ENCODE data around the gene LONP1.

LONP1 gene

DNA sequence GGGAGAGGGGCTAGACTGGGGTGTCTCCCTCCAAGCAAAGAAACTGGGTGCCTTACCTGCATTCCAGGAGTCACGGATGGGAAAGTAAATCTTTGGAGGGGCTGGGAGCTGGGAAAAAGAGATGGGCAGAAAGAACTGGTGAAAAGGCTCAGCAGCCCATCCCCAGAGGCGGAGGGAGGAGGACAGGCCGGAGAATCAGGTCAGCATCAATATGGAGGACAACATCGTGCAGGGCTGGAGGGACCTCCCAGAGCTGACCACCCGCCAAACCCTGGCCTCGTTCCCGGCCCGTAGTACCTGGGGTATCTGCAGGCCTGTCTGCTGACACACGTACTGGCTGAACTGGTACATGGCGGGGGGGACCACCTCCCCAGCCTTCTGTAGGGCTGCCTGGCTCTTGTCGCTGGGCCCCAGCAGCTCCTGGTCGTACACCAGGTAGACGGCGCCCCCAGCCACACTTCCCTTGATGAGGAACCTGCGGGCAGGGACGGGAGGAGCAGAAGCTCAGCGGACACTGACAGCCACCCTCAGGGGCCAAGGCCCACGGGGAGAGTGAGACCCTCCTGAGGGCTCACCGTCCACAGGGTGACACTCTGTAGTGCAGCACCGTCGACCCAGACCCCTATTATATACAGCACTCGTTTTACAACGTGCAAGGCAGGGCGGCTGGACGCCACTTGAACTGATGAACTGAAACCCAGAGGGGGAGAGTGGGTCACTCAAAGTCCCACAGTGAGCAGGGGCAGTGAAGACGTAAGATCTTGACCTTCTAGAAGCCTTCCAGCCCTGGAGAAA lies 40.5 kb downstream of the LONP1 start:
- Histone ChIP-seq H3K27me3 (ENCODE audit: control insufficient read depth in 2 of 2, insufficient read depth in 2 of 2, low read length in 2 of 2) (no peaks in the 10 kb centered on the region), H3K4me3 (ENCODE audit: low read length in 2 of 2) (peak overlapping the region; percentile 98), H3K9me3 (ENCODE audit: control insufficient read depth in 2 of 2, low read length in 2 of 2) (no peaks in the 10 kb centered on the region), H3K9ac (ENCODE audit: low read depth in 1 of 2, low read length in 2 of 2) (peak overlapping the region; percentile 95 to 98), H3K27ac (ENCODE audit: low read depth in 2 of 2, low read length in 2 of 2) (peak overlapping the region; percentile 83 to 88), H3K4me1 (ENCODE audit: control insufficient read depth in 2 of 2, insufficient read depth in 2 of 2, low read length in 2 of 2) (peaks cover 16 to 21% of the 10 kb centered on the region in 2 donors), H3K36me3 (ENCODE audit: control insufficient read depth in 2 of 2, insufficient read depth in 2 of 2, low read length in 2 of 2) (peaks cover 0 to 6% of the 10 kb centered on the region in 2 donors)

- Histone ChIP-seq H3K9ac (ENCODE audit: low read depth in 1 of 2, low read length in 2 of 2) (no peak overlapping the region), H3K9me3 (ENCODE audit: control insufficient read depth in 2 of 2, low read length in 2 of 2) (no peaks in the 10 kb centered on the region), H3K36me3 (ENCODE audit: control insufficient read depth in 2 of 2, insufficient read depth in 2 of 2, low read length in 2 of 2) (peaks cover 0 to 6% of the 10 kb centered on the region in 2 donors), H3K27me3 (ENCODE audit: control insufficient read depth in 2 of 2, insufficient read depth in 2 of 2, low read length in 2 of 2) (no peaks in the 10 kb centered on the region), H3K4me3 (ENCODE audit: low read length in 2 of 2) (no peak overlapping the region), H3K27ac (ENCODE audit: low read depth in 2 of 2, low read length in 2 of 2) (no peak overlapping the region), H3K4me1 (ENCODE audit: control insufficient read depth in 2 of 2, insufficient read depth in 2 of 2, low read length in 2 of 2) (peaks cover 16 to 21% of the 10 kb centered on the region in 2 donors)
These were observed 41.8 kb downstream of the LONP1 start for GRCh38 chr19:5678071-5678718.

GRCh38 chr19:5677580-5677979 lies 42.4 kb downstream of the LONP1 start:
- Histone ChIP-seq H3K27ac (ENCODE audit: low read depth in 2 of 2, low read length in 2 of 2) (no peak overlapping the region), H3K27me3 (ENCODE audit: control insufficient read depth in 2 of 2, insufficient read depth in 2 of 2, low read length in 2 of 2) (no peaks in the 10 kb centered on the region), H3K4me3 (ENCODE audit: low read length in 2 of 2) (no peak overlapping the region), H3K9ac (ENCODE audit: low read depth in 1 of 2, low read length in 2 of 2) (no peak overlapping the region), H3K36me3 (ENCODE audit: control insufficient read depth in 2 of 2, insufficient read depth in 2 of 2, low read length in 2 of 2) (peaks cover 0 to 6% of the 10 kb centered on the region in 2 donors), H3K9me3 (ENCODE audit: control insufficient read depth in 2 of 2, low read length in 2 of 2) (no peaks in the 10 kb centered on the region), H3K4me1 (ENCODE audit: control insufficient read depth in 2 of 2, insufficient read depth in 2 of 2, low read length in 2 of 2) (peaks cover 16 to 21% of the 10 kb centered on the region in 2 donors)

GRCh38 chr19:5677136-5677535 lies 42.8 kb downstream of the LONP1 start:
- no peak overlapping the region for H3K27ac ChIP-seq (ENCODE audit: low read depth in 2 of 2, low read length in 2 of 2)
- peaks cover 16 to 21% of the 10 kb centered on the region in 2 donors for H3K4me1 ChIP-seq (ENCODE audit: control insufficient read depth in 2 of 2, insufficient read depth in 2 of 2, low read length in 2 of 2)
- no peak overlapping the region for H3K4me3 ChIP-seq (ENCODE audit: low read length in 2 of 2)
- no peak overlapping the region for H3K9ac ChIP-seq (ENCODE audit: low read depth in 1 of 2, low read length in 2 of 2)
- H3K36me3 ChIP-seq (ENCODE audit: control insufficient read depth in 2 of 2, insufficient read depth in 2 of 2, low read length in 2 of 2), result peaks cover 0 to 6% of the 10 kb centered on the region in 2 donors
- H3K9me3 ChIP-seq (ENCODE audit: control insufficient read depth in 2 of 2, low read length in 2 of 2), result no peaks in the 10 kb centered on the region
- H3K27me3 ChIP-seq (ENCODE audit: control insufficient read depth in 2 of 2, insufficient read depth in 2 of 2, low read length in 2 of 2), result no peaks in the 10 kb centered on the region

DNA sequence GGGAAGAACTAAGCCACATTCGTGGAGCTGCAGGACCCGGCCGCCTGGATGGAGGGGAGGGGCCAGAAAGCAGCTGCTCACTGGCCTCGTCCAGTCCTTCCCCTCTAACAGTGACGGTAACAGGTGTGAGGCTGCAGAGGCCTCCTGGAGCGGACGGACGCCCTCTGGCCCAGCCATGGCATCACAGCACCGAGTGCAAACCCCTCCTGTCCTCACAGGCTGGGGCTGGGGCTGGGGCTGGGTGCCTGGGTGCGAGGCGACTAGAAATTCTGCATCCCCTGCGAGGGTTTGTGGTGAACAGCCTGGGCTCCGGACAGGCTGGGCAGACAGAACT lies 43.2 kb downstream of the LONP1 start:
- H3K27me3 ChIP-seq (ENCODE audit: control insufficient read depth in 2 of 2, insufficient read depth in 2 of 2, low read length in 2 of 2), result no peaks in the 10 kb centered on the region
- H3K9me3 ChIP-seq (ENCODE audit: control insufficient read depth in 2 of 2, low read length in 2 of 2), result no peaks in the 10 kb centered on the region
- no peak overlapping the region for H3K27ac ChIP-seq (ENCODE audit: low read depth in 2 of 2, low read length in 2 of 2)
- H3K36me3 ChIP-seq (ENCODE audit: control insufficient read depth in 2 of 2, insufficient read depth in 2 of 2, low read length in 2 of 2), result peaks cover 4 to 6% of the 10 kb centered on the region in 2 donors
- peaks cover 16 to 21% of the 10 kb centered on the region in 2 donors for H3K4me1 ChIP-seq (ENCODE audit: control insufficient read depth in 2 of 2, insufficient read depth in 2 of 2, low read length in 2 of 2)
- H3K4me3 ChIP-seq (ENCODE audit: low read length in 2 of 2), result no peak overlapping the region
- H3K9ac ChIP-seq (ENCODE audit: low read depth in 1 of 2, low read length in 2 of 2), result no peak overlapping the region

DNA sequence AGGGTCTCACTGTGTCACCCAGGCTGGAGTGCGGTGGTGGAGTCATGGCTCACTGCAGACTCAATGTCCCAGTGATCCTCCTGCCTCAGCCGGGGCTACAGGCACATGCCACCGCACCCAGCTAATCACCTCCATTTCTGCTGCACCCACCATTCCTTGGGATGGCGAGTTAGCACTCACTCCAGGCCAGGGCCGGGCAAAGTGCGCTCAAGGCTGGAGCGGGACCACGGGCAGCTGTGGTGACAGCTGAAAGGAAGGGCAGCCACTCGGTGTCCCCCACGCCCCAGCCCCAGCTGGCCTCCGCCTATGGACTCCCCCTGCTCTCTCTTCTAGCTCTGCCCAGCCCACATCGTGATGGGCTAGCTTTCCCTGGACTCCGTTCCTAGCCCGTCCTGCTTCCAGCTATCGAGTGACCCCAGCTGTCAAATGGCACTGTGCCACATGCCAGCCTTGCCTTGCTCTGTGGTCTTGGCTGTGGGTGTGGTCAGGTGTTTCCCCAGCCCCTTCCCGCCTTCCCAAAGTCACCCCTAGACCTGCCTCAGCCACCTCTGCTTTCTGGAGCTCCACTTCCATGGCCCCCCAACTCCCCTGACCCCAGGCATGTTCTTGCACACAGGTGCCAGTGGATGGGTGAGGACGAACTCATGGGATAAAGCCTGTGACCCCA lies 43.7 kb downstream of the LONP1 start:
- Histone ChIP-seq H3K9ac (ENCODE audit: low read depth in 1 of 2, low read length in 2 of 2) (no peak overlapping the region), H3K27me3 (ENCODE audit: control insufficient read depth in 2 of 2, insufficient read depth in 2 of 2, low read length in 2 of 2) (no peaks in the 10 kb centered on the region), H3K9me3 (ENCODE audit: control insufficient read depth in 2 of 2, low read length in 2 of 2) (no peaks in the 10 kb centered on the region), H3K27ac (ENCODE audit: low read depth in 2 of 2, low read length in 2 of 2) (no peak overlapping the region), H3K36me3 (ENCODE audit: control insufficient read depth in 2 of 2, insufficient read depth in 2 of 2, low read length in 2 of 2) (peaks cover 5 to 6% of the 10 kb centered on the region in 2 donors), H3K4me3 (ENCODE audit: low read length in 2 of 2) (no peak overlapping the region), H3K4me1 (ENCODE audit: control insufficient read depth in 2 of 2, insufficient read depth in 2 of 2, low read length in 2 of 2) (peaks cover 14 to 18% of the 10 kb centered on the region in 2 donors)

- peaks cover 6 to 7% of the 10 kb centered on the region in 2 donors for H3K36me3 ChIP-seq (ENCODE audit: control insufficient read depth in 2 of 2, insufficient read depth in 2 of 2, low read length in 2 of 2)
- no peaks in the 10 kb centered on the region for H3K9me3 ChIP-seq (ENCODE audit: control insufficient read depth in 2 of 2, low read length in 2 of 2)
- H3K4me3 ChIP-seq (ENCODE audit: low read length in 2 of 2), result no peak overlapping the region
- H3K27me3 ChIP-seq (ENCODE audit: control insufficient read depth in 2 of 2, insufficient read depth in 2 of 2, low read length in 2 of 2), result no peaks in the 10 kb centered on the region
- H3K4me1 ChIP-seq (ENCODE audit: control insufficient read depth in 2 of 2, insufficient read depth in 2 of 2, low read length in 2 of 2), result peaks cover 10 to 12% of the 10 kb centered on the region in 2 donors
- H3K27ac ChIP-seq (ENCODE audit: low read depth in 2 of 2, low read length in 2 of 2), result no peak overlapping the region
- no peak overlapping the region for H3K9ac ChIP-seq (ENCODE audit: low read depth in 1 of 2, low read length in 2 of 2)
These were observed 45.2 kb downstream of the LONP1 start for GRCh38 chr19:5674714-5675113.

DNA sequence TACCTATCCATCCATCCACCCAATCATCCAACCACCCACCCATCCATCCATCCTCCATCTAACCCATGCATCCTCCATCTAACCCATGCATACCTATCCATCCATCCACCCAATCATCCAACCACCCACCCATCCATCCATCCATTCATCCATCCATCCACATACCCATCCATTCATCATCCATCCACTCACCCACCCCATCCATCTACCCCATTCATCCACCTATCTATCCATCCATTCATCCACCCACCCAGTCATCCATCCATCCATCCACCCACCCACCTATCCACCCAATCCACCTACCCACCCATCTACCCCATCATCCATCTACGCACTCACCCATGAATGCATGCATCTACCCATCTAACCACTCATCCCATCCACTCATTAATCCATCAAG lies 46.2 kb downstream of the LONP1 start:
- no peak overlapping the region for H3K27ac ChIP-seq (ENCODE audit: low read depth in 2 of 2, low read length in 2 of 2)
- H3K36me3 ChIP-seq (ENCODE audit: control insufficient read depth in 2 of 2, insufficient read depth in 2 of 2, low read length in 2 of 2), result peaks cover 15 to 16% of the 10 kb centered on the region in 2 donors
- no peaks in the 10 kb centered on the region for H3K9me3 ChIP-seq (ENCODE audit: control insufficient read depth in 2 of 2, low read length in 2 of 2)
- H3K4me3 ChIP-seq (ENCODE audit: low read length in 2 of 2), result no peak overlapping the region
- no peak overlapping the region for H3K9ac ChIP-seq (ENCODE audit: low read depth in 1 of 2, low read length in 2 of 2)
- H3K27me3 ChIP-seq (ENCODE audit: control insufficient read depth in 2 of 2, insufficient read depth in 2 of 2, low read length in 2 of 2), result no peaks in the 10 kb centered on the region
- peaks cover 3 to 5% of the 10 kb centered on the region in 2 donors for H3K4me1 ChIP-seq (ENCODE audit: control insufficient read depth in 2 of 2, insufficient read depth in 2 of 2, low read length in 2 of 2)

- H3K4me3 ChIP-seq (ENCODE audit: low read length in 2 of 2), result no peak overlapping the region
- H3K27me3 ChIP-seq (ENCODE audit: control insufficient read depth in 2 of 2, insufficient read depth in 2 of 2, low read length in 2 of 2), result no peaks in the 10 kb centered on the region
- peaks cover 18 to 19% of the 10 kb centered on the region in 2 donors for H3K36me3 ChIP-seq (ENCODE audit: control insufficient read depth in 2 of 2, insufficient read depth in 2 of 2, low read length in 2 of 2)
These were observed 47.1 kb downstream of the LONP1 start for GRCh38 chr19:5672708-5673459.

More at GRCh38 chr19:5672708-5673459, 47.1 kb downstream of the LONP1 start:
- Histone ChIP-seq H3K9ac (ENCODE audit: low read depth in 1 of 2, low read length in 2 of 2) (no peak overlapping the region), H3K9me3 (ENCODE audit: control insufficient read depth in 2 of 2, low read length in 2 of 2) (no peaks in the 10 kb centered on the region), H3K4me1 (ENCODE audit: control insufficient read depth in 2 of 2, insufficient read depth in 2 of 2, low read length in 2 of 2) (peaks cover 3 to 5% of the 10 kb centered on the region in 2 donors), H3K27ac (ENCODE audit: low read depth in 2 of 2, low read length in 2 of 2) (no peak overlapping the region)
